ES-I3 (cell line): ENCODE results near the gene BACH2.

ENCODE experiments used
- H3K36me3 ChIP-seq: 2 replicates; pipeline ENCODE4 v1.6.1; 2013; ENCODE audit warnings: mild to moderate bottlenecking, low read length, control low read depth, moderate library complexity; ENCODE audit not compliant: insufficient read depth
- H3K4me1 ChIP-seq: 2 replicates; pipeline ENCODE4 v1.6.1; 2013; ENCODE audit warnings: mild to moderate bottlenecking, control low read depth, low read length; ENCODE audit not compliant: insufficient read depth
- H3K9ac ChIP-seq: 2 replicates; pipeline ENCODE4 v1.6.1; 2013; ENCODE audit warnings: low read depth, mild to moderate bottlenecking, low read length, moderate library complexity
- H3K9me3 ChIP-seq: 2 replicates; pipeline ENCODE4 v1.6.1; 2013; ENCODE audit warnings: mild to moderate bottlenecking, low read length, moderate library complexity; ENCODE audit not compliant: control insufficient read depth, insufficient read depth

BACH2 gene

DNA sequence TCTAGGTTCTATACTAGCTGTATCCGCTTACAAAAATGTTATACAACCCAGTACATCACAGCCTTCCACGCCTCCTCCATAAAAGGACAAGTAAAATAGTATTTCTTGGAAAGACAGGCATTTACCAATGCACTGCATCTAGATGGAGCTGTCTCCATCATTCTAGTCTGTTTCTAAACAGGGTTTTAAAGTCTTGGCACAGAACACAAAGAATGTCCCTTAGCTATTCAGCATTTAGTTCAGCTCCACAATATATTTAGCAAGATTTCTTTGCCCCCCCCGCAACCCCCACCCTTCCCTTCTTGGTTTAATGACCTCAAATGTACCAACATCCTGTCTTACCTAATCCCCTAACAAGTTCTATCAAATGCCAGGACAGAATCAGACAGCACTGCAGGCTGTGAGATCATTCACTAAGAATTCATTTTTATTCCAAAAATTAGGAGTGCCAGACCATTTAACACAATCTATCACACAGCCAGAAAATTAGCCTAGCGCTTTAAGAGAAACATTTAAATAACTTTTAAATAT, 198.6 kb downstream of the BACH2 start:
- no peaks in the 10 kb centered on the region for H3K4me1 ChIP-seq
- H3K9ac ChIP-seq: no peak overlapping the region
- no peaks in the 10 kb centered on the region for H3K9me3 ChIP-seq
- no peaks in the 10 kb centered on the region for H3K36me3 ChIP-seq

DNA sequence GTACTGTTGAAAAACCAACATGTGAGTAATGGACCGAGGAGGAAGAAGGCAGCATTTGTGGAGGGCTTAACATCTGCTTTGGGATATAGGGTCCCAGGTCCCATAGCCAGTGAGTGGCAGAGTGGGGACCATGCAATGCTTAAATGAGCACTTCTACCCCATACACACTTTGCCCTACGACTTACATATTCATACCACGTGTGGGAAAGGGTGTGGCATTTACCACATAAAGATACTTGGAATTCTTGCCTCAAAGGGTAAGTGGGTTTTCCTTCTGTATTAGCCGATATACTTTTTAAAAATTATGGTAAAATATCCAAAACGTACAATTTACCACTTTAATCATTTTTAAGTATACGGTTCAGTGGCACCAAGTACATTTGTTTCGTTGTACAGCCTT, 199.3 kb downstream of the BACH2 start:
- Histone ChIP-seq H3K9ac (no peak overlapping the region), H3K9me3 (no peaks in the 10 kb centered on the region), H3K4me1 (no peaks in the 10 kb centered on the region), H3K36me3 (no peaks in the 10 kb centered on the region)

DNA sequence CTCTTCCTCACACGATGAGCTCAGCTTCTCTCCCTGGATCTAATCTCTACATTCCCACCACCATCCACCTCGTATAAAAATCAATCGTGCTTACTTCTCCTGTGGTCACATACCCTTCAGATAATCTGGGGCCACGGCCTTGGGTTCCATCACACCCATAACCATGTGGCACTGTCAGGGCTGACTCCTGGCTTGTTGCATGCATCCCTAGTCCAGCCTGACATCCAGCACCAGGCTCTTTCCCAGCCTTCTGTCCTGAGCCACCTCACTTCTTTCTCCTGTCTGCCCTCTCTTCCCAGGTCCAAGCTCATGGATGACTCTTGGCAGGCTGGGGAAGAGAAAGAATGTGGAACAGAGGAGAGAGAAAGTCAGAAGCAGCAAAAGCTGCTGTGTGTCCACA, 199.8 kb downstream of the BACH2 start:
- no peaks in the 10 kb centered on the region for H3K9me3 ChIP-seq
- no peaks in the 10 kb centered on the region for H3K36me3 ChIP-seq
- H3K4me1 ChIP-seq: no peaks in the 10 kb centered on the region
- H3K9ac ChIP-seq: no peak overlapping the region

DNA sequence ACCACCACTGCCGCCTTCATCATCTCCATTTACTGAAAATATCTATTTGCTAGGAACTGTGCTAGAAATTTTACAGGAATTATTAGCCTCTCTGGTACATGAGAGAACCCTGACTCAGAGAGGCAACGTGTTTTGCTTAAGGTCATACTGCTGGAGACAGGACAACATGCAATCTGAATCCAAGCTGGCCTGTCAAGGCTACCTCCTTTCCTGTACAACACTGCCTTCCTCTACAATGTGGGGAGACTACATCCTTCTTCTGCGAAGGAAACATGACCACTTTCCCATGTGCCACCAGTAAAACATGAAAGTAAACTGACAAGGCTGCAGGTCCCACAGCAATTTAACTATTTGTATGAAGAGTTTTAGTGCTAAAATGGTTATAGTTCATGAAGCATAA, 200.9 kb downstream of the BACH2 start:
- H3K36me3 ChIP-seq: no peaks in the 10 kb centered on the region
- H3K9me3 ChIP-seq: no peaks in the 10 kb centered on the region
- no peak overlapping the region for H3K9ac ChIP-seq
- H3K4me1 ChIP-seq: no peaks in the 10 kb centered on the region

DNA sequence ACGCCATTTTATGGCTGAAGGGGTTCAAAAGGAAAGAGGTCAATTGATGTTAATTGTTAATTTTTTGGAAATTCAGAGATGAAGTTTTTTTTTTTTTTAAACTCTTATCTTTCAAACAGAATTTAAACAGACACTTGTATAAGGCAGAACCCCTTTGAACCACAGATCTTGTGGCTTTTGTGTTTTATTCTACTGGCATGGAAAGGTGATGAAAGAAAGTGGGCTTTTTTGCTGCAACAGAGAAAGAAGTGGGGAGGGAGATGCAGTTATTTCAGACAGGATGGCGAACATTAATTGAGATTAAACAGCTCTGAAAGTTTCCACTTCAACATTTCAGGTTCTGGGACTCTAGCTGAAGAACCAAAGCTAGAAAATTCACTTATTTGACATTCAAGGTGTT, 201.5 kb downstream of the BACH2 start:
- Histone ChIP-seq H3K9ac (no peak overlapping the region), H3K4me1 (no peaks in the 10 kb centered on the region), H3K9me3 (no peaks in the 10 kb centered on the region), H3K36me3 (no peaks in the 10 kb centered on the region)

DNA sequence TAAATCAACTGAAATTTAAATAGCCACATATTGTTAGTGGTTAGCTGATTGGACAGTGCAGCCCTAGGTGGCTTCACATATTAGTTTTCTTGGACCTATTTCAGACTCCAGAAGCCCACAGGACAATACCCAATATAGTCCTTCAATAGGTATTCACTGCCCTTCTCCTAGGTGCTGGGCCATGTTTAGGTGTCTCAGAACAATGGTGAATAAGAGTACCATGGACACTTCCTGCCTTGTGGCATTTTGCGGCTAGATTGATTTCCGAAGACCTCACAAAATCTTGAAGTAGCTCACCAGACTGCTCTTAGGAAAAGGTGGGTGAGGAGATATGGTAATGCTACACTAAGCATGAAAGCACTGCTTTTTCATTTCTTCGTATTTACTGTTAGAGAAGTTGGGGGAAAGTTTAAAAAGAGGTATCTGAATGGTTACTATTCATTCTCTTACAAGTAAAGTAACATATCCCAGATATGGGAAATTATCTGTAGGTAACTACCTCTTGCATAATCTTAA, 203.0 kb downstream of the BACH2 start:
- H3K4me1 ChIP-seq: no peaks in the 10 kb centered on the region

DNA sequence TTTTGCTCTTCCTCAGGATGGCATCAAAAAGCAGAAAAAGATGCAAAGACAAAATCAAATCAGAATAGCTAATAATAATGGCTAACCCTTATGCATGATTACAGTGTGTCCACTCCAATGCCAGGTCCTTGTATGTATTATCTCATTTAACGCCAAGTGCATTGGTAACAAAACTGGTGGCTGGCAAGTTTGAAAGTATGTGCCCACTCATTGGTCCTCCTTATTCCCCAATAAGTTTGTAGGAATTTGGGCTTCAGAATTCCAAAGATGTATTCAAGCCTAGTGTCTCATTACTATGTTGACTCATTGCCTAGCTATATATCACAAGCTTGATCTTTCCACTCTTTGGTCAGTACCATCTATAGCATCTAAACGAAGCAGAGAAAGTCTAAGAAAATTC, 205.8 kb downstream of the BACH2 start:
- H3K9ac ChIP-seq: no peak overlapping the region; the same call in 1 of the 2 replicates
- H3K36me3 ChIP-seq: no peaks in the 10 kb centered on the region
- H3K9me3 ChIP-seq: no peaks in the 10 kb centered on the region
- H3K4me1 ChIP-seq: peaks cover 3% of the 10 kb centered on the region; the same call in 1 of the 2 replicates

More for the DNA sequence above, 203.0 kb downstream of the BACH2 start:
- H3K36me3 ChIP-seq: no peaks in the 10 kb centered on the region
- no peak overlapping the region for H3K9ac ChIP-seq
- no peaks in the 10 kb centered on the region for H3K9me3 ChIP-seq

DNA sequence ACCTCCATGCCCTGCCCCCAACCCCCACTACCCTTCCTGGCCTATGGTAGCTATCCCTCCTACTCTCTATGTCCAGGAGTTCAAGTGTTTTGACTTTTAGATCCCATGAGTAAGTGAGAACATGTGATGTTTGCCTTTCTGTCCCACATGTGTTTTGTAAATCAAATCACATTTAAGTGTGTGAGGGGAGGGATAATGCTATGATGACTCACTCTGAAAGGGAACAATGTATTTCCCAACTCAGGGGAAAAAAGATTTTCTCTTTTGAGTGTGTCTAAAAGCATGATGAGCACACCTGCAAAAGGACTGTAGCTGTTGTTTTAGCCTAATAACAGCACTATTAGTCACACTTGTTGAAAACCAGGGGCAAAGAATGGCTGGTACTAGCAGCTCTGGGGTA, 208.6 kb downstream of the BACH2 start:
- no peak overlapping the region for H3K9ac ChIP-seq
- H3K36me3 ChIP-seq: no peaks in the 10 kb centered on the region
- H3K4me1 ChIP-seq: peaks cover 3% of the 10 kb centered on the region; the same call in 1 of the 2 replicates
- no peaks in the 10 kb centered on the region for H3K9me3 ChIP-seq

DNA sequence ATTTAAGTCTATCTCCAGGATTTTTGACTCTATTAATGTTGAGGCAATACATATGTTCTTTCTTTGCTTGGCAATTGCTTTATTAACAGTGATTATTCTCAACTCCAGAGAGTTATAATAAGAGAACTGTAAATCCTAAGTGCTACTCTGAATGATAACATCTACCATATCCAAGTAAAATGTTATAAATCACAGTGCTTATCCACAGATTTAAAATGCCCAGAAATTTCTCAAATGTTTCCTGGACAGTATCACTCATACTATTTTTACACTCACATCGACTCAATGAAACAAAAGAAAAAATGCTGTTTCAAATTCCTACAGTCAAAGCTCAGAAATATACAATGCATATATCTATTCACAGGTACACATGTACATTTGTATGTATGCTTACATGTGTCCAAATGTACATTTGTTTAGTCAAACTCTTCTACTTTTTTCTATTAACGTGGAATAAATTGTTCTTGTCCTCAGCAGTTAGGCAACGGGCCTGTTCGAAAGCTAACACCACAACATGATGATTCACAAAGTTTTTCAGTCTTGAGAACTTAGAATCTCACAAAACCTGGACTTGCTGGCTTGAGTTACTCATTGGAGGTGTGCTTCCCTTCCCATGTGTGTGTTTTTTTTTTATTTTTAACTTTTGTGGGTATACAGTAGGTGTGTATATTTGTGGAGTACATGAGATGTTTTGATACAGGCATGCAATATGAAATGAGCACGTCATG, 209.4 kb downstream of the BACH2 start:
- Histone ChIP-seq H3K4me1 (peaks cover 3% of the 10 kb centered on the region; the same call in 1 of the 2 replicates), H3K36me3 (no peaks in the 10 kb centered on the region), H3K9me3 (no peaks in the 10 kb centered on the region), H3K9ac (no peak overlapping the region)

DNA sequence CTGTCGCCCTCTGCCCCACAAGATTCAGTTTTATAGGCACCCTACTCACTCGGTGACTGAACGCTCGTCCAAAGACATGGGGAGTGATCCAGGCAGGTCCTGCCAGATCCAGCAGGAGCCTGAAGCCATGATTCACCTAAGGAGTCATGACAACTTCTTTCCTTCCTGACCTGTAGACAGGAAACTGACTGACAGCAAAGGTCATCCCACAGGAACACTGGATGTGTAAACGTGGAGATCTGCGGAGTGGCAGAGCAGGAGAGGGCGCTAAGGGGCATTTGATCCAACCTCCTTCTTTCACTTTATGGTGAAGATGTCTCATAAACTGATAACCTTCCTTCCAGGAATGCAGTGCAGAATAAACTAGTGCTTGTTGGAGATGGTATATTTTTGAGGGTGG, 210.1 kb downstream of the BACH2 start:
- Histone ChIP-seq H3K9me3 (no peaks in the 10 kb centered on the region), H3K9ac (no peak overlapping the region), H3K36me3 (no peaks in the 10 kb centered on the region), H3K4me1 (peaks cover 3% of the 10 kb centered on the region; the same call in 1 of the 2 replicates)

DNA sequence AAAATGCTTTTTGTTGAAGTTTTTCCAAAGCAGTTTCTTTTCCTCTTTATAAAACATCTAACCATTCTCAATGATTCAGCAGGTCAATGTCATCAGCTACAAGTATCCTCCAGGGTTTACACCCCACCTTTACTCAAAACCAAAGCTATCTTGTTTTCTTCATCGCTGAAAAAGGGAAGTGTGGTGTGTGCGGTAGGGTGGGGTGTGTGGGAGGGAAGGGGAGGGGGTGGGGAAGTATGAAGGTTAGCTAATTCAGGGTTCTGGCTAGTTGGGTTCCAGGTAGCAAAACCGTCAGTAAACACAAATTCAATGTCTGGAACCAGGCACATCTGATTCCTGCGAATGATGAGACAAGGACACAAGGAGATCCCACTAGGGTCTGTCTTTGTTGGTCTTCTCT, 212.8 kb downstream of the BACH2 start:
- Histone ChIP-seq H3K9me3 (no peaks in the 10 kb centered on the region), H3K9ac (no peak overlapping the region), H3K36me3 (no peaks in the 10 kb centered on the region), H3K4me1 (peaks cover 3% of the 10 kb centered on the region; the same call in 1 of the 2 replicates)

DNA sequence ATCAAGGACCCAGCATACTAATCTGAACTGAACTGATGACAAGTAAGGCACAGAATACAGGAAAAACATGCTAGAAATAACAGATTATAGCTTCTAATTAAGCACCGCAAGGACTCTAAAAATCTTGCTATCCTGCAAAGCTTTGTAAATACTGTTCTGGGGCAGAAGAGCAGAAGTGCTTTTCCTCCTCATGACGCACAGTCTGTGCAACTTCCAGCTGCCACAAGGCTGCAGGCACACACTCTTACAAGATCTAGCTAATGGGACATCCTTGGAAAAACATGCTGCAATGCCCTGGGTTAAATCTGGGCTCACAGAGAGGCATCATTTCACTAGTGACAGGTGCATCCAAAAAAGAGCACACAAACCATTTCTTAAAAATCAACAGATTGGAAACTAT, 213.8 kb downstream of the BACH2 start:
- Histone ChIP-seq H3K9ac (no peak overlapping the region), H3K36me3 (no peaks in the 10 kb centered on the region), H3K9me3 (no peaks in the 10 kb centered on the region), H3K4me1 (peaks cover 3% of the 10 kb centered on the region; the same call in 1 of the 2 replicates)

DNA sequence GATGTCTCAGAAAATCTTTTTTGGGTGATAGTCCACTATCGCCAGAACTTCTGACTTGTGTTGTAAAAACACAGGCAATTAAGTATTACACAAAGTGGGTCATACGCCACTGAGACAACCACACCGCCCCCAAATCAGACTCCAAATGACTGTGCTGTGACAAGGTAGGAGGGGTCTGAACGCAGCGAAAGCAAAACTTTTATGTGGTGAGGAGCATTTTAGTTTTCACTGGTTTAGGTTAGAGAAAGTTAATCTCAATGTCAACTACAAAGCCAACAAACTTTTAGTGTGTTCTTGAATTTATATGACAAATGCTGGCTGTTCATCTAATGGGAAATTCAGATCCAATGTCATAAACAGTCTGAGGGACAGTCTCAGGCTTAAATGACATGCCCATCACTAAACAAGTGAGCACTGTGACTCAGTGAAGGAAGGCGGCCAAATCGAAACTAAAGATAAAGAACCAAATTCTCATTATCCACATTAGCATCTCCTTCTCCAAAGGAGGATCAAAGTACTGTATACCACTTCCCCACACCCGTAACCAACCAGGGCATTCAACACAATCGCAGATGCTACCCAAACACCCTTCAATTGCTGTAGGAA, 215.7 kb downstream of the BACH2 start:
- Histone ChIP-seq H3K4me1 (no peaks in the 10 kb centered on the region; the same call in 1 of the 2 replicates), H3K36me3 (no peaks in the 10 kb centered on the region), H3K9me3 (no peaks in the 10 kb centered on the region), H3K9ac (no peak overlapping the region)

DNA sequence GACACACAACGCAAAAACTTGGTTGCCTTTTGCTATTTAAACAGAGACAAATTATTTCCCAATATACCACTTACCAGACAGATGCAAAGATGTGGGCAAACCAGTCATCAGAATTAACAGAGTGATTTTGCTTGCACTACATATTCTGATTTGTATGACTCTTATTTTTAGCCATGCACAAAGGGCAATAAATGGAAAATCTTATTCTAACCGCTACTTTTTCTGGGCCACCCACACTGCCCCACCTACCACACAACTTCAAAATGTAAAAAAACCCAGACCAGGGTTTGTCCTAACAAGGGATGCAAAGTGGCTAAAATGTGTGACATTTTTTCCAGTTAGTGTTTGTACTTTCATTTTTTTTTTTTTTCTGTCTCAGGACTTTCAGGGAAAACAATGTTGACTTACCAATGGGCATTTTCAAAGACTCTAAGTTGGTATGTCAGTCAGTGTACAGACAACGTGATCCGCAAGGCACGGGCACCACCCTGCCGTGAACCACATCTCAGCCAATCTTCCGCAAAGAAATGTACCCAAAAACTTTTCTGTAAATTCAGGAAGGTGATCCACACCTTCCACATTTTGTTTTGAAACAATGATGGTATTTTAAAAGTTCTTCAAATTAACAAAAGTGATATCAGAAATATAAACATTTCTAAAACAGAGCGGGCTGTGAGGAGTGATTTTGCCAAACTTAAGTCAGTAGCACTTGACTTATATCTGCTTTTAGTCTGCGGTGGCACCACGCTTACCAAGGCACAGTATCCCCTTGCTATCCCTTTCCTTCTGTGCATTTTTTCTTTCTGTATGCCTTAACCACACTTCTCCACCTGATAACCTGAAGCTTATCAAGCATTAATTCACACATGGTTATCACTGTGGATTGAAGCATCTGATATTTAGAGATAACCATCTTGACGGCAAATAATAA, 216.8 kb downstream of the BACH2 start:
- Histone ChIP-seq H3K9ac (no peak overlapping the region), H3K36me3 (no peaks in the 10 kb centered on the region), H3K4me1 (no peaks in the 10 kb centered on the region; the same call in 1 of the 2 replicates), H3K9me3 (no peaks in the 10 kb centered on the region)
